GM19043 (cell line): Measurements from ENCODE around the gene SLC7A5.

Experiments used
- ATAC-seq: cut with Tn5 transposase; IDR thresholded peaks from one replicate; pipeline ENCODE4 v1.9.1; 2021; ENCODE audit warnings: low read depth; ENCODE audit not compliant: unreplicated experiment

Gene SLC7A5

GRCh38 chr16:87847785-87848675, 21.3 kb downstream of the SLC7A5 start:
- no peak for ATAC-seq

GRCh38 chr16:87847467-87847784, 21.9 kb downstream of the SLC7A5 start:
- no peak for ATAC-seq

GRCh38 chr16:87846705-87847466, 22.4 kb downstream of the SLC7A5 start:
- ATAC-seq: no peak

DNA sequence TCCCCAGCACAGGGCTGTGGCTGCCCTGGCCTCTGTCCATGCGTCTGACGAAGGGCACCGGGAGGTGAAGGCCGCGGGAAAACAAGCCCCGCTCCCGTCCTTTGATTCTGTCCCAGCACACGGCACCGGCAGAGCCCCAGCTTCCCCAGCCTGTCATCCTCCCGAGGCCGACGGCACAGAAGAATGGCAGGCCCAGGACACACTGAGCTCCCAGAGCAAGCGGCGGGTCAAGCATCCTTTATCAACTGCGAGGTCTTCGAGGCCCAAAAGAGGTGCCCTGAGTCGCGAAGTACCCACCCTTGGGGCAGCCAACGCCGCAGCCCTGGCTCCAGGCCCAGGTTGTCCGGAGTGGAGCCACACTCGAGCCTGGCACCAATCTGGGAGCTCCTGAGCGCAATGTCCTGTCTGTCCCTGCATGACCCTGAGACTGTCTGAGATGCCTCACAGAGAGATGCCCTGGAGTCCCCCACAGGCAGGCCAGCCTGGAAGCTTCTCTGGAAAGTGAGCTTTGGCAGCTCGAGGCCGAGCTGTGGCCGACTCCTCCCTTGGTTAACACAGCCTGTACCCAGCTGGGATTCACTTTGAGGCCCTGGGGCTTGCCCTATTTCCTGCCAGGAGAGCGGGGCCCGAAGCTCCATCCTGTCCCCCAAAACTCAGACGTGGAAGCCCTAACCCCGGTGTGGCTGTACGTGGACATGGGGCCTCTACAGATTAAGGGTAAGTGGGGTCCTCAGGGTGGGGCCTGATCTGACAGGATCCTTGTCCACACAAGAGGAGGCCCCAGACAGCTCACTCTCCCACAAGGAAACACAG, 23.3 kb downstream of the SLC7A5 start:
- ATAC-seq: no peak

GRCh38 chr16:87845213-87845612, 24.1 kb downstream of the SLC7A5 start:
- ATAC-seq: no peak

DNA sequence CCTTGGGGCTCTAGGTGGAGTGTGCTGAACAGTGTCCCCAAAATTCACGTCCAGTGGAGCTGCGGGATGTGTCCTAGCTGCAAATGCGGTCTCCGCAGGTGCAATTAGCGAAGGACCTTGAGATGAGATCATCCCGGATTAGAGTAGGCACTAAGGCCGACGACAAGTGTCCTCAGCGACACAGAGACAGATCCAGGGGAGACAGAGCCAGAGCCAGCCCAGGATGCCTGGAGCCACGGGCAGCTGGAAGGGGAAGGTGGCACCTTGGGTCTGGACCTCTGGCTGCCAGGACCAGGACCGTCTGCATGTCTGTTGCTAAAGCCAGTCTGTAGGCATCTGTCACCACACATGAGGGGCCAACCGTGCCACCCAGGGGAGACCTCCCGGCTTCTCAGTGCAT, 24.5 kb downstream of the SLC7A5 start:
- ATAC-seq: no peak

DNA sequence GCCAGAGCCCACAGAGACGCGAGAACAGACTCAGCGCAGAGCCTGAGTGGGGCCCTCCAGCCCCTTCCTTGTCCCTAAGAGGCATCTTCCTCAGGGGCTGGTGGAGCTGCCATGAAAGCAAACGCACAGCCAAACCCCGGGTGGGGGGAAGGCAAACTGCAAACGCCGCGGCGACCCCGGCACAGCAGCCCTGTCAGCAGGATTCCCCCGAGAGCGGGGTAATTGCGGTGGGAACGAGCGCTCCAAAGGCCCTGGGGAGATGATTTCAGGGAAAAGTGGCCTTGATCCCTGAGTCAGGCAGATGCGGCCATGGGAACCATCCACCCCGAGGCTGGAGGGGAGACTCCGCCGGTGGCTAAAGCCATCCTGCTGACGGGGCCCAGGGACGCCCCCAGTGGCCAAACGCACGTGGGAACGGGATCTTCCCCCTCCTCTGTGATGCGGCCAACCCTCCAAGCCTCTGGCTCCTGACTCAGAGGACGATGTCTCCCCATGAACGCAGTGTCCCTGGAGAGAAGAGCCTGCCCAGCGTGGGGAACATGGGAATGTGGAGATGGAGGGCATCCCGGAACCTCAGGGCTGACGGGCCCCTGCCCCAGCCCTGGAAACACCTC, 25.1 kb downstream of the SLC7A5 start:
- no peak for ATAC-seq

DNA sequence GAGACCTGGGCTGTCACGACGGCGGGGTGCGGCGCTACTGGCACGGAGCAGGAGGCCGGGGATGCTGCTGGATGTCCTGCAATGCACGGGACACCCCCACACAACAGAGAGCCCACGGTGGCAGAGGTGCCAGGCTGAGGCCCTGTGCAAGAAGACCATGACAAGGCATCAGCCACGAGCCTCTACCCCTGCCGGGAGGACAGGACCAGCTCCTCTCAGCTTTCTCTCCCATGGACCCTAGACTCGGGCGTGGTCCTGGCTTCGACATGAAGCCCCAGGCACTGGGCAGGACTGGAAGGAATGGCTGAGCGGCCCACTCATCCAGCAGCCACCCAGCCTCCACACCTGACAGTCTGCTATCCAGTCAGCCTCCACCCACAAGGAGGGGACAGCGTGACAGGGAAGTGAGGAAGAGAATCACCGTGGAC, 25.6 kb downstream of the SLC7A5 start:
- ATAC-seq: no peak

GRCh38 chr16:87842209-87842869, 27.0 kb downstream of the SLC7A5 start:
- ATAC-seq: no peak

- no peak for ATAC-seq
Observed at GRCh38 chr16:87841340-87842208, 27.7 kb downstream of the SLC7A5 start.

DNA sequence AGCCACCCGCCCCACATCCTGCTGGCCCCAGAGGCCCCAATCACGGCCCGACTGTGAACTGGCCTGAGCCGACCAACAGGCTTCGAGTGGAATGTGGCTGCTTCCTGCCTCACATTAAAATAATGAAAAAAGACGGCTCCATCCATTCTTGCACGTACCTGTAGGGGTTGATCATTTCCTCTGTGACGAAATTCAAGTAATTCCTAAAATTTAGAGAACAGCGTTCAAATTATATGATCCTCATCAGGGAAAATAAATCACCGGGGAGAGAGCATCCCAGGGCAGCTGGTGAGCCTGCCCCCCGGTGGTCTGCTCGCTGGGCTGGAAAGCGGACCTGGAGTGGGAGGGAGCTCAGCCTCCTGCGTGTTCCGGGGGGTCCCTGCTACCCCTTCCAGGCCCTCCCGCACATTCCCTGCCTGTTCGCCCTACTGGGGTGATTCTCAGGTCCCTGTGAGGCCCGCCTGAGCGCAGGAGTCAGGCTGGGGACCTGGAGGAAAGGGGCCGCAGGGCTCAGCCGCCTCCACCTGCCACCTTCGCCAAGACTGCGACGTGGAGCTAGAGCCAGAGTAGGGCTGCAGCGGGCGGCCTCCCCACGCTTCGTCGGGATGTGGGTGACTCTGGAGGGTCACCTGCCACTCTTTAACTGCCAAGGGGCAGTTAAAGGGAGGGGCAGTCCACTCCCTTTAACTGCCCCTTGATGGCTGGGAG, 28.9 kb downstream of the SLC7A5 start:
- no peak for ATAC-seq

DNA sequence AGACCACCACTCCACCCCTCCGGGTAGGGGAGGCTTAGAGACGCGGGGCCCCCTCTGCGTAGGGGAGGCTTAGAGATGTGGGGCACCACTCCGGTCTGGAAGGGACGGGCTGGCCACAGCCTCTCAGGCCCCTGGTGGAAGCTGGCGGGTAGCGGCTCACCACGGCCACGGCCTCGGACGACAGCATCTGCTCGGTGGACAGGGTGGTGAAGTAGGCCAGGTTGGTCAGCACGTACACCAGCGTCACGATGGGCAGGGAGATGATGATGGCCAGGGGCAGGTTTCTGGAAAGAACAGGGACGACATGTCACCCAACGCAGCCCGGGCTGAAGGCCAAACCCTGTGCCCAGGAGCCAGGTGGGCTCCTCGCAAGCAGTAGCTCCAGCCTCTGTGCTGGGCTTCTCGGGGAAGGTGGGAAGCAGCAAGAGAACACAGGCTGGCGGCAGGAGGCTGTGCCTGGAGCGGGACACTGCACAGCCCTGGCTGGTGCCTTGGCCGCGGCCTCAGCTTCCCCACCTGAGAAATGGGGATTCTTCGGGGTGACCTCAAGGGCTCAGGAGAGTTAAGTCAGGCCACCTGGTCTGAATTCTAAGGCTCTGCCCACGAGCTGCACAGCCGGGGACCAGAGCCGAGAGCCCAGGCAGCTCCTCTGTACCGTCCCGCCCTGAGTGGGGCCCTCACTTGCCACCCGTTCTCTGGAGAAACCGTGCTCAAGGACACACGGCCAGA, 29.6 kb downstream of the SLC7A5 start:
- ATAC-seq: no peak

- no peak for ATAC-seq
Observed at GRCh38 chr16:87838643-87839541, 30.4 kb downstream of the SLC7A5 start.

DNA sequence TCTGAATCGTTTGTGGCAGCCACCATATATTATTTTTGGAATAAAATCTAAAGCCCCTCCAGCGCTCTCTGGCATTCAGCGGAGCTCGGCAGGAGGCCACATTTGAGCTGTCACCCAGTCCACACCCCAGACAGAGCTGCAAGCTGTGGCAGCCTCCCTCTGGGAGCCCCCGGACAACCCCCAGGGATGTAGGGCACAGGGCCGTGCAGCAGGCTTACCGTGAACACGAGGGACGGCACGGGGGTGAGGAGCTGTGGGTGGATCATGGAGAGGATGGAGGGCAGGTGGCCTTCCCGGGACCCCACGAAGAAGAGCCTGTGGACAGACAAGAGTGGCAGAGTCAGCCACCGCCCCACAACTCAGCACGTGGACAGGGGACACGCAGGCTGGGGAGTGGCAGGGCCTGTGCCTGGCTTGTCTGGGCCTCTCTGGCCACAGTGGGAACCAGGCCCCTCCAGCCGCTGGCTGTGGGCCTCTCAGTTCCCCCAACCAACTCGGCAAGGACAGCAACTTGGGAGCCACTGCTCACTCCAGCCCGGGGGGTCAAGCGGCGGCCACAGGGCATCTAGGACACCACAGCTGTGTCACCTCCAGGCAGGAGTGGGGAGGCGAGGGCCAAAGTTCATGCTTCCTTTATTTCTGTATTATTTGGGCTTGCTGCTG, 31.5 kb downstream of the SLC7A5 start:
- ATAC-seq: no peak

DNA sequence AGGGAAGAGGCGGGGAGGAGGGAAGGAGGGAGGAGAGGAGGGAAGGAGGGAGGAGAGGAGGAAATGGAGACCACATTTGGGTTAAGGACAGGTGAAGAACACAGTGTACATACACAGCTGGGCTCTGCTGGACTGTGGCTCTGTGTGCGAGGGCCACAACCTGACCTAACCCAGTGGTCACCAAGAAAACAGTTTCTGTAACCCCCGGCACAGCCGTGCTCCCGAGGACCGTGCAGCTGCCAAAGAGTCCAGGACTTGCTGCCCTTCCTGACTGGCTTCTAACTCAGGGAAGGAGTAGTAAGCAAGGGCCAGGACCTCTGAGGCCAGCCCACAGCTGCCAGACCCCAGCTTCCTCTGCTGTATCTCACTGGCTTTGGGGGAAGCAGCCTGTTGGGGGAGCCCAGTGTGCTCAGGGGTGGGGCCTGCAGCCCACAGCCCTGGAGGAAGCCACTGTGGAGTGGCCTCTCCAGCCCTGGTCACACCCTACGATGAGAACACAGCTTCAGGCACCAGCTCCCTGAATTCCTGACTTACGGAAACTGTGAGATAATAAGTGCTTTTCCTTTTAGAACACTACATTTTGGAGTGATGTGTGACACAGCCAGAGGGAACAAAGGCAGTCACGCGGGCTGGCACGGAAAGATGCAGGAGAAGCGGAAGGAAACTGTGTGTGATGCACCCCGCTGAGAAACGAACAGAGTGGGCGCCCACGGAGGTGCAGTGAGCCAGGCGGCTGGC, 32.3 kb downstream of the SLC7A5 start:
- ATAC-seq: no peak

GRCh38 chr16:87836346-87836843, 32.9 kb downstream of the SLC7A5 start:
- no peak for ATAC-seq
